KOPT-K1 (cell line): ENCODE results near the gene AGMO.

Source experiments
- H3K27ac ChIP-seq: fragments of 200-600 bp; sonication (generic); 2 replicates; pipeline ENCODE4 v1.5.1; 2016; ENCODE audit warnings: antibody characterized with exemption, mild to moderate bottlenecking, low read depth, low read length; ENCODE audit not compliant: poor library complexity, severe bottlenecking
- H3K36me3 ChIP-seq: fragments of 200-600 bp; sonication (generic); 2 replicates; pipeline ENCODE4 v1.5.1; 2017; ENCODE audit warnings: antibody characterized with exemption, mild to moderate bottlenecking, low read length, moderate library complexity; ENCODE audit not compliant: insufficient read depth
- H3K9me3 ChIP-seq: fragments of 200-600 bp; sonication (generic); 2 replicates; pipeline ENCODE4 v1.5.1; 2017; ENCODE audit warnings: antibody characterized with exemption, low read length, mild to moderate bottlenecking; ENCODE audit not compliant: insufficient read depth, poor library complexity, severe bottlenecking

Gene AGMO

GRCh38 chr7:15495170-15495569 is 66.6 kb downstream of the AGMO start:
- Histone ChIP-seq H3K9me3 (no peaks in the 10 kb centered on the region), H3K27ac (no peak overlapping the region), H3K36me3 (no peaks in the 10 kb centered on the region)

DNA sequence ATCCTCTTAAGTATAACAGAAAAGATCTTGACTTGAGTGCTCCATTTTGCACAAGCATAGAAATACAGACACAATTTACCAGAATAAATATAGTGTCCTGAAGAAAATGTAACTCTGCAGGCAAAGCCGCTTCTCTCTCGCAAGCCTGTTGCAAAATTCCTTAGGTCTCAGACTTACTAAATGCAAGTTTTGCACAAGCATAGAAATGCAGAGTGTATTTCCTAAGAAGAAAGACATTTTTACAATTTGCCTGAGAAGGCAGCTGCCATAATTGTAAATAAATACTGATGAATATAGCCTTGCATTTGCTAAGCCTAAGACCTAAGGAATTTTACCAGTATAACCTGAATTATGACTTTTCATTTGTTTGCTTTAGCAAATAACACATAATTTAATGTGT is 67.1 kb downstream of the AGMO start:
- Histone ChIP-seq H3K27ac (no peak overlapping the region), H3K9me3 (no peaks in the 10 kb centered on the region), H3K36me3 (no peaks in the 10 kb centered on the region)

GRCh38 chr7:15491361-15491760 is 70.5 kb downstream of the AGMO start:
- Histone ChIP-seq H3K36me3 (no peaks in the 10 kb centered on the region), H3K27ac (no peak overlapping the region), H3K9me3 (no peaks in the 10 kb centered on the region)

GRCh38 chr7:15490291-15490690 is 71.5 kb downstream of the AGMO start:
- no peaks in the 10 kb centered on the region for H3K9me3 ChIP-seq
- no peaks in the 10 kb centered on the region for H3K36me3 ChIP-seq
- H3K27ac ChIP-seq = no peak overlapping the region

- Histone ChIP-seq H3K27ac (no peak overlapping the region), H3K9me3 (no peaks in the 10 kb centered on the region)
Measured at GRCh38 chr7:15489861-15490260, 72.0 kb downstream of the AGMO start.

DNA sequence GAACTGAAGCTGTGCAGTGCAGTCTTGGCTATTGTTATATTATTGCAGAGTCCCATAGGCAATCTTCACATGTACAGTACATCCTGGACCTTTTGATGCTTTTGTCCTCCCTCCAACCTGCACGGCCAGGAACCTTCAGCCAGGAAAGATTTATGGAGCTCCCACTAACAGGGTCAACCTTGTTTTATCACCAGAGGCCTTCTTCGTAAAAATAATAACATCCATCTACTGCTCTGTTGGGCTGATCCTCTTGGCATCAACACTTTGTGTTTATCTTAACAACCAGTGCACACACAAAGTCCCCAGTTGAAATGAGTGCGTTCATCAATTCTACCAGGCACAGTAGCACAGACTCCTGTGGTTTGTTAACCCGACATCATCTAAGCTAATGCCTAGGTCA is 72.4 kb downstream of the AGMO start:
- H3K27ac ChIP-seq = no peak overlapping the region
- no peaks in the 10 kb centered on the region for H3K36me3 ChIP-seq
- H3K9me3 ChIP-seq = no peaks in the 10 kb centered on the region

More at GRCh38 chr7:15489861-15490260, 72.0 kb downstream of the AGMO start:
- H3K36me3 ChIP-seq = no peaks in the 10 kb centered on the region

DNA sequence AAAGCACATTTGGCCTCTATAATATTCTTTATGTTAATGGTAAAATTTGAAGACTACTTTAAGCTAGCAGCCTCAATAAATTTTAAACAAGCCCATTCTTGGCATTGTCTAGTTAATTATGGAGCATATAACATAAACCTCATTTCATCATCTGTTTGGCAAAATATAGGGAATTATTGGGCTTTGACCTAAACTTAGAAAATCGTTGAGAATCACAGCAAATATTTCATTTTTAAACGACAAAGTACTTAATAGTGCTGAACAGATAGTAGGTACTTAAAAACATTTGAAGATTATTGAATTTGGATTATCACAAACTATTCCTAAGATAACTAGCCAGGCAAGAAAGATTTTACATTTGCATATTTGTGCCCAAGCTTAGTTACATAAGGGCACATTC is 73.4 kb downstream of the AGMO start:
- H3K27ac ChIP-seq = no peak overlapping the region
- no peaks in the 10 kb centered on the region for H3K9me3 ChIP-seq
- H3K36me3 ChIP-seq = no peaks in the 10 kb centered on the region

DNA sequence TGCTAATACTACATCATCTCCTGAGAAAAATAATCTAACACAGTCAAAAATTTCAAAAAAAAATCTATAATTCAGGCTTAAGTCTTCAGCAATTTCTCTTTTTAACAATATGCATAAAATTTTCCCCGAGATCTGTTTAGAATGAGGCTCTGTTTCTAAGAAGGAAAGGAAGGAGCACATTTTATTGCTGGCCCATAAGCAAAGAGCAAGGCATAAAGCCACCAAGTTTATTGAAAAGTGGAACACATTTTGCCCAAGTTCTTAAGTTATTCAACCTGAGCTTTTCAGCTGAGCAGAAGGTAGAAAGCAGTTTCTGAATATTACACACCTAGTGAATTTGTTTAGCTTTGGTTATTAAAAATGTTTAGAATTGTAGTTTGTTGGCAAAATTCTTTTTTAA is 73.9 kb downstream of the AGMO start:
- Histone ChIP-seq H3K9me3 (no peaks in the 10 kb centered on the region), H3K27ac (no peak overlapping the region), H3K36me3 (no peaks in the 10 kb centered on the region)

DNA sequence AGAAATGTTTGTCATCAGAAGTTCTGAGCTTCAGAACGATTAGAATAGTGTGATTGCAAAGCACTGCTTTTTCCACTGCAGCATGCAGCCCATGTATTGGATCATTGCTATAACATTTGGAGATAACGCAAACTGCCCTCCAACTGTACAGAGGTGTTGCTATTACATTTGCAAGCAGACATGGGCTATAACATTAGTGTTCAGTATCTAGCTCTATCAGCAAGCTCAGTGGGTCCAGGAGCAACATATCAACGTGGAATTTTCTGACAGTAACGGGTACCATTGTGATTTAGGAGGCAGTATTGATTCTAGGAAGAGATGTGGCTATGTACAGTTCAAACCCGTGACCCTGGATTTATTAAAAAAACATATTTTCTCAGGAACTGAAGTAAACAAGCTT is 75.8 kb downstream of the AGMO start:
- Histone ChIP-seq H3K27ac (no peak overlapping the region), H3K36me3 (no peaks in the 10 kb centered on the region), H3K9me3 (no peaks in the 10 kb centered on the region)

GRCh38 chr7:15485431-15485830 is 76.4 kb downstream of the AGMO start:
- no peaks in the 10 kb centered on the region for H3K36me3 ChIP-seq
- no peaks in the 10 kb centered on the region for H3K9me3 ChIP-seq
- H3K27ac ChIP-seq = no peak overlapping the region

DNA sequence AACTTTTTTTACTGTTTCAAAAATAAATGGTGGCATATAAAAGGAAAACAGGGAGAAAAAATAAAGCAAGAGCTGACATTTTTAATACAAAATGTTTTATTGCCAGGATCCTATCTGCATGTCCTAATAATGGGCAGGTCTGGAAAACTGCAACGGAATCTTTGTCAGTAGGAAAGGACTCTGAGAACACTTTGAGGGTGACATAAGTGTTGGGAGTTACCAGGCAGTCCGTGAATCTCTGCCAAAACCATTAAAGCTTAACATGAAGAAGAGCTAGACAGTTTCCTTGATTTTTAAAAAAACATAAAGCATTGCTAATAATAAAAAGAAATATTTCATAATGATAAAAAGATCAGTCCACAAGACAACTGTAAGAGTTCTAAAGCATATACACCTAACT is 80.7 kb downstream of the AGMO start:
- Histone ChIP-seq H3K9me3 (no peaks in the 10 kb centered on the region), H3K36me3 (no peaks in the 10 kb centered on the region)

DNA sequence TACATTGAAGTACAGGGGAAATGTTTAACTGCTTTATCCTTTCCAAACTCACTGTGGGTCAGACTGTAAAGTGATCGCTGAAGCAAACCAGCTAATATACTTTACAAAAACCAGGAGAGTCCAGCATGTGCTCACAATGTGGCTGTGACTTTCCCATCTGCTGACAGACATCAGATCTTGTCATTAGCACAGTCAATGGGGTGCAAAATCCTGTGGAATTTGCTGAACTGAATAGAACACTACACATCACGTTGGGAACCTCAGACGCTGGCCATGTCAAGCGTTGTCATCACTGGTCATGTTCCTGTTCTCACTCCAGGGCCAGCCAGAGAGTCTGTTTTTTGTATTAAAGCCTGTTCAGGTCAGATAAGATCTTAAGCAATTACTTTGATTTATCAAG is 83.4 kb downstream of the AGMO start:
- H3K27ac ChIP-seq = no peak overlapping the region
- H3K36me3 ChIP-seq = no peaks in the 10 kb centered on the region
- no peaks in the 10 kb centered on the region for H3K9me3 ChIP-seq

More for the DNA sequence above, 80.7 kb downstream of the AGMO start:
- no peak overlapping the region for H3K27ac ChIP-seq

DNA sequence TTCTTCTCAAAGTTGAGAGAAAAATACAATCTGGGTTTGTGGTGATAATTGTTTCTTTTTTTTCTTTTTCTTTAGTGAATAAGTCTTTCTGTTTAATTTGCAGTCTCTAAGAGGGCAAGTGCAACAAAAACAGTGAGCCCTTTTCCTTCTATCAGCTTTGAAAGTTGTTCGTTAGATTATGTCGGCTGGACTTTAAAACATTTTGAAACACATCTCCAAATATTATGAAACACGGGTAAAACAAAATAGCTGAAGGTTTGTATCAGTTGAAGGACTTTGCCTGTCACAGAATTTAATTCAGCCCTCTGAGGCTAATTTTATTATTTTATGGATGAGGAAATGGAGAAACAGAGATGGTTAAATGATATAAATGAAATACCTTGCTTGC is 85.3 kb downstream of the AGMO start:
- H3K27ac ChIP-seq = no peak overlapping the region
- no peaks in the 10 kb centered on the region for H3K36me3 ChIP-seq
- H3K9me3 ChIP-seq = no peaks in the 10 kb centered on the region

- Histone ChIP-seq H3K9me3 (no peaks in the 10 kb centered on the region), H3K36me3 (no peaks in the 10 kb centered on the region), H3K27ac (no peak overlapping the region)
Measured at GRCh38 chr7:15475808-15476530, 85.8 kb downstream of the AGMO start.

- no peaks in the 10 kb centered on the region for H3K9me3 ChIP-seq
- no peaks in the 10 kb centered on the region for H3K36me3 ChIP-seq
- no peak overlapping the region for H3K27ac ChIP-seq
Measured at GRCh38 chr7:15471669-15471950, 90.2 kb downstream of the AGMO start.

- Histone ChIP-seq H3K36me3 (no peaks in the 10 kb centered on the region), H3K27ac (no peak overlapping the region), H3K9me3 (no peaks in the 10 kb centered on the region)
Measured at GRCh38 chr7:15470825-15471668, 90.8 kb downstream of the AGMO start.
